GM19372 (cell line): ENCODE results near the gene ZNF865.
A peak's percentile ranks its signal among the peaks of the same experiment; 100 is the strongest.

Experiments
- ATAC-seq: cut with Tn5 transposase; IDR thresholded peaks from one replicate; pipeline ENCODE4 v1.9.1; 2021; ENCODE audit warnings: mild to moderate bottlenecking, low read depth, moderate library complexity; ENCODE audit not compliant: unreplicated experiment

The ZNF865 gene

GRCh38 chr19:55603581-55604292 lies 1.7 kb upstream of the ZNF865 start:
- no peak for ATAC-seq

GRCh38 chr19:55605207-55605636 lies 225 bp upstream of the ZNF865 start:
- ATAC-seq = peak; percentile 73

- ATAC-seq = no peak
These were observed 982 bp downstream of the ZNF865 start for GRCh38 chr19:55606471-55606787.

GRCh38 chr19:55606817-55607216 lies 1.4 kb downstream of the ZNF865 start:
- no peak for ATAC-seq

GRCh38 chr19:55609326-55609725 lies 3.9 kb downstream of the ZNF865 start:
- ATAC-seq = no peak

GRCh38 chr19:55611300-55611982 lies 6.0 kb downstream of the ZNF865 start:
- ATAC-seq = no peak

- ATAC-seq = no peak
These were observed 6.7 kb downstream of the ZNF865 start for GRCh38 chr19:55611983-55612645.

- no peak for ATAC-seq
These were observed 7.9 kb downstream of the ZNF865 start for GRCh38 chr19:55613396-55613795.

GRCh38 chr19:55613930-55614710 lies 8.7 kb downstream of the ZNF865 start:
- no peak for ATAC-seq

- no peak for ATAC-seq
These were observed 9.5 kb downstream of the ZNF865 start for GRCh38 chr19:55614711-55615542.

GRCh38 chr19:55615543-55616394 lies 10.3 kb downstream of the ZNF865 start:
- ATAC-seq = no peak

- ATAC-seq = no peak
These were observed 11.0 kb downstream of the ZNF865 start for GRCh38 chr19:55616395-55616875.

- no peak for ATAC-seq
These were observed 12.0 kb downstream of the ZNF865 start for GRCh38 chr19:55617426-55617825.

GRCh38 chr19:55618426-55618825 lies 13.0 kb downstream of the ZNF865 start:
- ATAC-seq = no peak

GRCh38 chr19:55619286-55619685 lies 13.8 kb downstream of the ZNF865 start:
- no peak for ATAC-seq

GRCh38 chr19:55620410-55621204 lies 15.2 kb downstream of the ZNF865 start:
- no peak for ATAC-seq

GRCh38 chr19:55621205-55621672 lies 15.8 kb downstream of the ZNF865 start:
- no peak for ATAC-seq

GRCh38 chr19:55621673-55622231 lies 16.3 kb downstream of the ZNF865 start:
- ATAC-seq = no peak
